Measurements from ENCODE around the gene RGS17.

The RGS17 gene

DNA sequence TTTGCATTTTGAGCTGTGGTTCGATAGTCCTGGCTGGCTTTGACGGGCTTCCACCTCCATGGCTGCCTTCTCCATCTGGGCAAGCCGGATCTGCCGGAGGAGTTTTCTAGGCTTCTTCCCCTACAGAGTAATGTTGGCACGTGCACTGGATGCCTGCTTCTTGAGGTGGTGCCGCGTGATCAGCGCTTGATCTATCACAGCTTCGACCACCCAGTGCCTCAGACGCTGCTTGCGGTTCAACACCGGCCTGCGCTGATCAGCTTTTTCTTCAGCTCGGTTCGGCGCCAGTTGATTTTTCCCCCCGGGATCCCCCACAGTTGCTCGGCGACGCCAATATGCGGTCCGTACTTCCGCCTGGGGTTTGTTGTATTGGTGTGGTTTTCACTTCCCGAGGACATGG lies 171.7 kb downstream of the RGS17 start:
- no peaks in the 10 kb centered on the region for H3K4me1 ChIP-seq (ENCODE audit: insufficient read depth, low read length)
- no peak overlapping the region for H3K9ac ChIP-seq (ENCODE audit: low read depth, low read length)
- H3K4me3 ChIP-seq (ENCODE audit: low read length) = no peak overlapping the region
- H3K27ac ChIP-seq (ENCODE audit: low read length) = no peak overlapping the region
- no peaks in the 10 kb centered on the region for H3K27me3 ChIP-seq (ENCODE audit: insufficient read depth, low read length)
- H3K9me3 ChIP-seq (ENCODE audit: insufficient read depth, low read depth, low read length) = no peaks in the 10 kb centered on the region
- no peaks in the 10 kb centered on the region for H3K36me3 ChIP-seq (ENCODE audit: insufficient read depth, low read depth, low read length)

DNA sequence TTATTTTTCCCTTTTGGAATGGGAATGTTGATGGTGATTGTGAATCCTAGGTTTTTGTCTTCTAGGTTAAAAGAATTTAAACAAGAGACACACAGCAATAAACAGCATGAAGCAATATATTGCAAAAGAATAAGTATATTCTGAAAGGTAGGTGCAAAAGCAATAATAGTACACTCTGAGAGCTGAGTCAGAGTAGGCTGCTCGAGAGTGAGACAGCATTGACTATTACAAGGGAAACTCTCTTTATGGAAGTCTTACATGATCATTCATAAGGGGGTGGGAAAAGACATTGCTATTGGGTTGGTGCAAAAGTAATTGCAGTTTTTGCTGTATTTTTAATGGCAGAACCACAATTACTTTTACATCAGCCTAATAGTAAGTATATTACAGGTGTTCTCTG lies 173.3 kb downstream of the RGS17 start:
- Histone ChIP-seq H3K36me3 (ENCODE audit: insufficient read depth, low read depth, low read length) (no peaks in the 10 kb centered on the region), H3K27ac (ENCODE audit: low read length) (no peak overlapping the region), H3K27me3 (ENCODE audit: insufficient read depth, low read length) (no peaks in the 10 kb centered on the region), H3K4me3 (ENCODE audit: low read length) (no peak overlapping the region), H3K4me1 (ENCODE audit: insufficient read depth, low read length) (peaks cover 3% of the 10 kb centered on the region; the same call in 1 of the 2 replicates), H3K9me3 (ENCODE audit: insufficient read depth, low read depth, low read length) (no peaks in the 10 kb centered on the region), H3K9ac (ENCODE audit: low read depth, low read length) (no peak overlapping the region)
